HG02973 (cell line): ENCODE measurements around the gene ZCWPW2.

Experiments used
- ATAC-seq: cut with Tn5 transposase; IDR thresholded peaks from one replicate; pipeline ENCODE4 v1.9.1; 2021; ENCODE audit warnings: moderate library complexity; ENCODE audit not compliant: unreplicated experiment

ZCWPW2 gene

GRCh38 chr3:28348629-28349468, at the start of gene ZCWPW2, which contains the start of gene AZI2:
Gene ZCWPW2, plus strand, starts transcription at chr3:28348721. Its CDS starts 64,348 bp downstream, at chr3:28413069.
Gene AZI2, minus strand, starts transcription at chr3:28348824. Its CDS starts 8,207 bp downstream, at chr3:28340617.
- peak; percentile 83 for ATAC-seq

GRCh38 chr3:28299705-28300104, 48.8 kb upstream of the ZCWPW2 start:
- ATAC-seq, result no peak

- no peak for ATAC-seq
Measured at GRCh38 chr3:28300345-28300962, 48.1 kb upstream of the ZCWPW2 start.

GRCh38 chr3:28301688-28302087, 46.8 kb upstream of the ZCWPW2 start:
- no peak for ATAC-seq

GRCh38 chr3:28308196-28308595, 40.3 kb upstream of the ZCWPW2 start:
- ATAC-seq, result no peak

- ATAC-seq, result no peak
Measured at GRCh38 chr3:28315711-28316110, 32.8 kb upstream of the ZCWPW2 start.

GRCh38 chr3:28316226-28316625, 32.3 kb upstream of the ZCWPW2 start:
- no peak for ATAC-seq

- ATAC-seq, result peak; percentile 89
Measured at GRCh38 chr3:28317438-28318022, 31.0 kb upstream of the ZCWPW2 start.

GRCh38 chr3:28320981-28321380, 27.5 kb upstream of the ZCWPW2 start:
- ATAC-seq, result no peak

- no peak for ATAC-seq
Measured at GRCh38 chr3:28322464-28322863, 26.1 kb upstream of the ZCWPW2 start.

- ATAC-seq, result peak; percentile 54
Measured at GRCh38 chr3:28326458-28326926, 22.0 kb upstream of the ZCWPW2 start.

- peak; percentile 41 for ATAC-seq
Measured at GRCh38 chr3:28328188-28329151, 20.1 kb upstream of the ZCWPW2 start.

GRCh38 chr3:28334552-28334951, 14.0 kb upstream of the ZCWPW2 start:
- ATAC-seq, result no peak

GRCh38 chr3:28335246-28335645, 13.3 kb upstream of the ZCWPW2 start:
- no peak for ATAC-seq

- ATAC-seq, result no peak
Measured at GRCh38 chr3:28337230-28337629, 11.3 kb upstream of the ZCWPW2 start.

- ATAC-seq, result no peak
Measured at GRCh38 chr3:28343144-28343543, 5.4 kb upstream of the ZCWPW2 start.

GRCh38 chr3:28345690-28346089, 2.8 kb upstream of the ZCWPW2 start:
- no peak for ATAC-seq

GRCh38 chr3:28347374-28348264, 902 bp upstream of the ZCWPW2 start:
- ATAC-seq, result no peak

- no peak for ATAC-seq
Measured at GRCh38 chr3:28348265-28348628, 274 bp upstream of the ZCWPW2 start.
